Aorta (tissue), 5 donors: Measurements from ENCODE around the gene C4orf17. TPM values are rescaled to one million over a fixed set of nuclear protein-coding genes. Genes with fewer than 3 reads are reported as not detected.
"Not testable (repeated sequence)": the region's sequence is repeated elsewhere in the genome, so short reads cannot be mapped to it uniquely, and the experiment has no call there.

Source experiments
- ATAC-seq: fragments of 200-7000 bp; cut with Tn5 transposase; one replicate; pipeline ENCODE4 v1.9.1; 2022; ENCODE audit warnings: moderate library complexity; ENCODE audit not compliant: low FRiP score
- DNase-seq, 2 donors: peaks; one replicate each; pipeline ENCODE4 v3.0.0-alpha.2; 2020
- H3K27ac ChIP-seq, 2 donors: one replicate each; pipeline ENCODE4 v1.5.1; 2013; ENCODE audit warnings: low read length in 2 of 2, mild to moderate bottlenecking in 2 of 2, moderate library complexity in 2 of 2, control low read depth in 1 of 2, inconsistent platforms in 1 of 2, low read depth in 1 of 2
- H3K27me3 ChIP-seq, 2 donors: one replicate each; pipeline ENCODE4 v1.6.1; 2013; ENCODE audit warnings: control low read depth in 1 of 2, low read length in 1 of 2, mild to moderate bottlenecking in 1 of 2, moderate library complexity in 1 of 2; ENCODE audit not compliant: insufficient read depth in 2 of 2, control insufficient read depth in 1 of 2
- H3K36me3 ChIP-seq, 2 donors: one replicate each; pipeline ENCODE4 v1.6.1; 2013; ENCODE audit warnings: control low read depth in 1 of 2, low read length in 1 of 2, mild to moderate bottlenecking in 1 of 2; ENCODE audit not compliant: insufficient read depth in 2 of 2, control insufficient read depth in 1 of 2
- H3K4me1 ChIP-seq, 2 donors: one replicate each; pipeline ENCODE4 v1.6.1; 2013; ENCODE audit warnings: low read length in 2 of 2, control low read depth in 1 of 2, mild to moderate bottlenecking in 1 of 2, moderate library complexity in 1 of 2; ENCODE audit not compliant: insufficient read depth in 2 of 2, control insufficient read depth in 1 of 2
- H3K4me3 ChIP-seq, 2 donors: one replicate each; pipeline ENCODE4 v1.5.1; 2013; ENCODE audit warnings: low read length in 2 of 2, control low read depth in 1 of 2, mild to moderate bottlenecking in 1 of 2
- H3K9me3 ChIP-seq: one replicate; pipeline ENCODE4 v1.6.1; 2013; ENCODE audit warnings: mild to moderate bottlenecking, low read length; ENCODE audit not compliant: control insufficient read depth
- WGBS, 2 donors: extraction: QIAGEN DNeasy Blood & Tissue Kit; methylation state at CpG; one replicate each; pipeline ENCODE4 v1.1.7; 2013; 5-methylcytosine and 5-hydroxymethylcytosine counted together
- intact Hi-C, 2 donors: fragments of 100-400 bp; cut with DNase I; formaldehyde crosslinking; loops; one replicate each; pipeline versions ENCODE4 v1.14.2 to v1.15.0; 2022
- polyA plus RNA-seq, 2 donors: library from polyadenylated mRNA; stranded (reverse); fragments of 200-250 nt; gene quantifications; one replicate each; pipeline ENCODE4 v1.2.3, GENCODE V29; 2013
- total RNA-seq, 2 donors: library from RNA; stranded (reverse); fragmentation: NEBNext Ultra II Directional; extraction: Animal tissue kit (Norgen Biotek cat#: 25700); gene quantifications; one replicate each; pipeline ENCODE4 v1.2.1, GENCODE V29; 2021
- donor health status: healthy with polysubstance abuse.
- donor health status: Bipolar disorder and iron deficiency.
- donor health status: DM: no; HTN: no; CAD: no.
- donor health status: DM: no; HTN: no; CAD: no.
- donor health status: DM: yes; HTN: yes; CAD: no.

The C4orf17 gene
- total and polyA plus RNA-seq, 4 donors: not detected

- Histone ChIP-seq H3K36me3 (no peaks in the 10 kb centered on the region), H3K27me3 (no peaks in the 10 kb centered on the region), H3K4me1 (no peaks in the 10 kb centered on the region), H3K9me3 (no peaks in the 10 kb centered on the region), H3K27ac (no peak overlapping the region), H3K4me3 (no peak overlapping the region)
- intact Hi-C loops: no loop called here
- 91 to 94% methylated on average over 1 of the region's 1 CpG for WGBS, 2 donors
- no peak for ATAC-seq
- no peak for DNase-seq
These were observed 37.7 kb upstream of the C4orf17 start for GRCh38 chr4:99473131-99473530.

- H3K4me1 ChIP-seq: no peaks in the 10 kb centered on the region
- no peak overlapping the region for H3K4me3 ChIP-seq
- no peaks in the 10 kb centered on the region for H3K36me3 ChIP-seq
- H3K27me3 ChIP-seq: no peaks in the 10 kb centered on the region
- H3K27ac ChIP-seq: no peak overlapping the region
- DNase-seq: no peak
- 67 to 94% methylated on average over 1 of the region's 1 CpG for WGBS, 2 donors
- intact Hi-C loops: no loop called here
- no peak for ATAC-seq
- no peaks in the 10 kb centered on the region for H3K9me3 ChIP-seq
These were observed 27.2 kb upstream of the C4orf17 start for GRCh38 chr4:99483636-99484035.

GRCh38 chr4:99485212-99485611, 25.6 kb upstream of the C4orf17 start:
- no peak for ATAC-seq
- H3K27me3 ChIP-seq: no peaks in the 10 kb centered on the region
- H3K4me3 ChIP-seq: no peak overlapping the region
- H3K4me1 ChIP-seq: no peaks in the 10 kb centered on the region
- DNase-seq: no peak
- H3K27ac ChIP-seq: no peak overlapping the region
- no peaks in the 10 kb centered on the region for H3K9me3 ChIP-seq
- no peaks in the 10 kb centered on the region for H3K36me3 ChIP-seq
- intact Hi-C loops: no loop called here
- WGBS, 2 donors: 92 to 96% methylated on average over 1 of the region's 1 CpG

- H3K4me1 ChIP-seq, H3K4me3 ChIP-seq, H3K9me3 ChIP-seq, H3K27ac ChIP-seq, H3K27me3 ChIP-seq, intact Hi-C loops, DNase-seq, ATAC-seq, H3K36me3 ChIP-seq: not testable (repeated sequence)
- 77 to 83% methylated on average over 3 of the region's 3 CpGs for WGBS, 2 donors
These were observed 24.2 kb upstream of the C4orf17 start for GRCh38 chr4:99486648-99487047.

- peaks cover 1% of the 10 kb centered on the region for H3K9me3 ChIP-seq
These were observed 20.5 kb upstream of the C4orf17 start for GRCh38 chr4:99490286-99490685.

GRCh38 chr4:99504804-99505502, 5.9 kb upstream of the C4orf17 start:
- no peaks in the 10 kb centered on the region for H3K36me3 ChIP-seq
- no peak for ATAC-seq
- H3K4me3 ChIP-seq: no peak overlapping the region
- no peaks in the 10 kb centered on the region for H3K4me1 ChIP-seq
- no peak overlapping the region for H3K27ac ChIP-seq
- H3K9me3 ChIP-seq: no peaks in the 10 kb centered on the region
- H3K27me3 ChIP-seq: no peaks in the 10 kb centered on the region
- intact Hi-C loops: no loop called here
- 74 to 77% methylated on average over 3 of the region's 3 CpGs for WGBS, 2 donors
- no peak for DNase-seq

More at GRCh38 chr4:99490286-99490685, 20.5 kb upstream of the C4orf17 start:
- 5 to 10% methylated on average over 4 of the region's 4 CpGs for WGBS, 2 donors
- H3K27me3 ChIP-seq: no peaks in the 10 kb centered on the region
- ATAC-seq (no peak), DNase-seq (no peak)
- no peak overlapping the region for H3K4me3 ChIP-seq
- no peaks in the 10 kb centered on the region for H3K36me3 ChIP-seq
- no peak overlapping the region for H3K27ac ChIP-seq
- intact Hi-C loops: no loop called here
- H3K4me1 ChIP-seq: no peaks in the 10 kb centered on the region

GRCh38 chr4:99506781-99507180, 4.0 kb upstream of the C4orf17 start:
- intact Hi-C loops: no loop called here
- H3K4me1 ChIP-seq: no peaks in the 10 kb centered on the region
- H3K4me3 ChIP-seq: no peak overlapping the region
- no peaks in the 10 kb centered on the region for H3K27me3 ChIP-seq
- WGBS, 2 donors: 27 to 30% methylated on average over 2 of the region's 2 CpGs
- no peak for DNase-seq
- no peaks in the 10 kb centered on the region for H3K9me3 ChIP-seq
- ATAC-seq: no peak
- no peak overlapping the region for H3K27ac ChIP-seq
- no peaks in the 10 kb centered on the region for H3K36me3 ChIP-seq

GRCh38 chr4:99507349-99507748, 3.5 kb upstream of the C4orf17 start:
- Histone ChIP-seq H3K27ac (no peak overlapping the region), H3K4me3 (no peak overlapping the region), H3K4me1 (no peaks in the 10 kb centered on the region), H3K27me3 (no peaks in the 10 kb centered on the region), H3K9me3 (no peaks in the 10 kb centered on the region), H3K36me3 (no peaks in the 10 kb centered on the region)
- DNase-seq (no peak), ATAC-seq (no peak)
- intact Hi-C loops: no loop called here
- 82 to 93% methylated on average over 1 of the region's 1 CpG for WGBS, 2 donors

GRCh38 chr4:99507762-99508161, 3.1 kb upstream of the C4orf17 start:
- no peaks in the 10 kb centered on the region for H3K9me3 ChIP-seq
- intact Hi-C loops: no loop called here
- ATAC-seq: no peak

More at GRCh38 chr4:99507762-99508161, 3.1 kb upstream of the C4orf17 start:
- Histone ChIP-seq H3K27me3 (no peaks in the 10 kb centered on the region), H3K4me1 (no peaks in the 10 kb centered on the region), H3K27ac (no peak overlapping the region), H3K36me3 (no peaks in the 10 kb centered on the region), H3K4me3 (no peak overlapping the region)
- DNase-seq: no peak
